Gastroesophageal sphincter (tissue), 3 donors: ENCODE results near the gene SRPK2.

Experiments used
- CTCF ChIP-seq, 4 experiments: fragments of 200-600 bp in 2 of 4; fragments of 450-650 bp in 2 of 4; sonication (generic) in 1 of 4; IDR thresholded peaks; one replicate each; pipeline ENCODE4 v1.5.1; 2017 to 2019; ENCODE audit warnings: antibody characterized with exemption in 4 of 4, mild to moderate bottlenecking in 2 of 4, moderate library complexity in 2 of 4
- POLR2A ChIP-seq, 2 donors: fragments of 450-650 bp; IDR thresholded peaks; one replicate each; pipeline ENCODE4 v1.6.1; 2017; ENCODE audit warnings: antibody characterized with exemption in 2 of 2, mild to moderate bottlenecking in 2 of 2, moderate library complexity in 1 of 2
- POLR2AphosphoS5 ChIP-seq: sonication (generic); formaldehyde crosslinking; IDR thresholded peaks from one replicate; pipeline ENCODE4 v1.6.1; 2017; ENCODE audit warnings: antibody characterized with exemption

GRCh38 chr7:105156731-105157130 lies 232.0 kb downstream of the SRPK2 start:
- TF ChIP-seq CTCF (IDR thresholded peaks at IDR 0.05) (no peak), POLR2A (IDR thresholded peaks at IDR 0.05) (no peak), POLR2AphosphoS5 (no peak)
